Right forelimb (tissue), 1 donor: ENCODE measurements around the gene PCNX2.
"Not testable (repeated sequence)": the region's sequence is repeated elsewhere in the genome, so short reads cannot be mapped to it uniquely, and the experiment has no call there.

Experiments
- DNase-seq: peaks from one replicate; pipeline ENCODE4 v3.0.0-alpha.2; 2018

Gene PCNX2

GRCh38 chr1:233215135-233215760 is 80.3 kb downstream of the PCNX2 start:
- DNase-seq, result no peak

GRCh38 chr1:233211595-233211994 is 83.9 kb downstream of the PCNX2 start:
- DNase-seq, result no peak

- no peak for DNase-seq
These were observed 84.4 kb downstream of the PCNX2 start for GRCh38 chr1:233211106-233211505.

GRCh38 chr1:233209481-233209880 is 86.0 kb downstream of the PCNX2 start:
- DNase-seq, result no peak

GRCh38 chr1:233208687-233209086 is 86.8 kb downstream of the PCNX2 start:
- no peak for DNase-seq

GRCh38 chr1:233197940-233198339 is 97.6 kb downstream of the PCNX2 start:
- DNase-seq, result no peak

GRCh38 chr1:233193741-233194140 is 101.8 kb downstream of the PCNX2 start:
- DNase-seq, result no peak

GRCh38 chr1:233190987-233191386 is 104.5 kb downstream of the PCNX2 start:
- no peak for DNase-seq

GRCh38 chr1:233189526-233189925 is 106.0 kb downstream of the PCNX2 start:
- DNase-seq, result no peak

GRCh38 chr1:233188061-233188460 is 107.5 kb downstream of the PCNX2 start:
- no peak for DNase-seq

- DNase-seq, result no peak
These were observed 112.1 kb downstream of the PCNX2 start for GRCh38 chr1:233183226-233184020.

- no peak for DNase-seq
These were observed 112.9 kb downstream of the PCNX2 start for GRCh38 chr1:233182587-233182986.

GRCh38 chr1:233180641-233181364 is 114.7 kb downstream of the PCNX2 start:
- no peak for DNase-seq

GRCh38 chr1:233179638-233180037 is 115.9 kb downstream of the PCNX2 start:
- not testable (repeated sequence) for DNase-seq

- DNase-seq, result no peak
These were observed 123.3 kb downstream of the PCNX2 start for GRCh38 chr1:233172201-233172600.

- no peak for DNase-seq
These were observed 124.8 kb downstream of the PCNX2 start for GRCh38 chr1:233170741-233171140.

GRCh38 chr1:233168384-233168783 is 127.1 kb downstream of the PCNX2 start:
- DNase-seq, result no peak

- no peak for DNase-seq
These were observed 128.6 kb downstream of the PCNX2 start for GRCh38 chr1:233166896-233167295.

GRCh38 chr1:233163696-233164095 is 131.8 kb downstream of the PCNX2 start:
- no peak for DNase-seq

GRCh38 chr1:233158322-233158721 is 137.2 kb downstream of the PCNX2 start:
- DNase-seq, result no peak

- DNase-seq, result no peak
These were observed 138.3 kb downstream of the PCNX2 start for GRCh38 chr1:233157245-233157644.

GRCh38 chr1:233151861-233152260 is 143.7 kb downstream of the PCNX2 start:
- DNase-seq, result peak; percentile 65

GRCh38 chr1:233144434-233144833 is 151.1 kb downstream of the PCNX2 start:
- DNase-seq, result no peak

- no peak for DNase-seq
These were observed 152.3 kb downstream of the PCNX2 start for GRCh38 chr1:233143241-233143640.
